Neural progenitor cell (in vitro differentiated cells): ENCODE results near the gene RPS6KA6. TPM values are rescaled to one million over a fixed set of nuclear protein-coding genes. Genes with fewer than 3 reads are reported as not detected.

Source experiments
- DNase-seq: peaks from one replicate; pipeline ENCODE4 v3.0.0-alpha.2; 2016; ENCODE audit warnings: low spot score
- H2AFZ ChIP-seq: fragments of 200-600 bp; sonication (generic); replicated peaks from 2 replicates; pipeline ENCODE4 v1.6.1; 2016; ENCODE audit warnings: antibody characterized with exemption
- H3F3A ChIP-seq: fragments of 200-600 bp; sonication (generic); 2 replicates; pipeline ENCODE4 v1.6.1; 2016; ENCODE audit warnings: antibody characterized with exemption, low read depth
- H3K27ac ChIP-seq: fragments of 200-600 bp; sonication (generic); 2 replicates; pipeline ENCODE4 v1.5.1; 2016; ENCODE audit warnings: mild to moderate bottlenecking
- H3K27me3 ChIP-seq: fragments of 200-600 bp; sonication (generic); 2 replicates; pipeline ENCODE4 v1.6.1; 2016; ENCODE audit warnings: mild to moderate bottlenecking, moderate library complexity
- H3K36me3 ChIP-seq: fragments of 200-600 bp; sonication (generic); 2 replicates; pipeline ENCODE4 v1.5.1; 2016
- H3K4me1 ChIP-seq: fragments of 200-600 bp; sonication (generic); 2 replicates; pipeline ENCODE4 v1.6.1; 2016; ENCODE audit warnings: mixed run types
- H3K4me2 ChIP-seq: fragments of 200-600 bp; sonication (generic); 2 replicates; pipeline ENCODE4 v1.6.1; 2016
- H3K4me3 ChIP-seq: fragments of 200-600 bp; sonication (generic); 2 replicates; pipeline ENCODE4 v1.5.1; 2016
- H3K79me2 ChIP-seq: fragments of 200-600 bp; sonication (generic); 2 replicates; pipeline ENCODE4 v1.6.1; 2016; ENCODE audit warnings: low read depth
- H3K9ac ChIP-seq: fragments of 200-600 bp; sonication (generic); 2 replicates; pipeline ENCODE4 v1.6.1; 2016
- H3K9me3 ChIP-seq: fragments of 200-600 bp; sonication (generic); 2 replicates; pipeline ENCODE4 v1.5.1; 2016; ENCODE audit warnings: low read depth
- H4K20me1 ChIP-seq: fragments of 200-600 bp; sonication (generic); 2 replicates; pipeline ENCODE4 v1.6.1; 2016; ENCODE audit warnings: low read depth
- H3K27ac Mint-ChIP-seq: 3 replicates; pipeline ENCODE4 v1.8.0; 2021; ENCODE audit warnings: mixed read lengths
- H3K27me3 Mint-ChIP-seq: 2 replicates; pipeline ENCODE4 v1.8.0; 2022; ENCODE audit warnings: low read depth, mild to moderate bottlenecking, inconsistent platforms, moderate library complexity, mixed read lengths; ENCODE audit not compliant: insufficient read depth
- H3K36me3 Mint-ChIP-seq: 3 replicates; pipeline ENCODE4 v1.8.0; 2021; ENCODE audit warnings: mixed read lengths
- H3K4me1 Mint-ChIP-seq: 3 replicates; pipeline ENCODE4 v1.8.0; 2021; ENCODE audit warnings: mixed read lengths
- H3K4me3 Mint-ChIP-seq: 3 replicates; pipeline ENCODE4 v1.8.0; 2021; ENCODE audit warnings: mild to moderate bottlenecking, moderate library complexity, mixed read lengths
- H3K9me3 Mint-ChIP-seq: 3 replicates; pipeline ENCODE4 v1.8.0; 2020; ENCODE audit warnings: mixed read lengths
- CTCF ChIP-seq: fragments of 200-600 bp; sonication (generic); IDR thresholded peaks from 2 replicates; pipeline ENCODE4 v1.5.1; 2017; ENCODE audit warnings: antibody characterized with exemption, mild to moderate bottlenecking
- EZH2 ChIP-seq: fragments of 200-600 bp; sonication (generic); IDR thresholded peaks from 2 replicates; pipeline ENCODE4 v1.6.1; 2017; ENCODE audit warnings: antibody characterized with exemption, mild to moderate bottlenecking, moderate library complexity
- EZH2phosphoT487 ChIP-seq: fragments of 200-600 bp; sonication (generic); IDR thresholded peaks from 2 replicates; pipeline ENCODE4 v1.6.1; 2017; ENCODE audit warnings: antibody characterized with exemption
- total RNA-seq: library from RNA; depleted of rRNA; stranded (reverse); fragments of >200 nt; gene quantifications from 2 replicates; pipeline ENCODE4 v1.2.3, GENCODE V29; 2015; ENCODE audit warnings: low replicate concordance

The RPS6KA6 gene
- total RNA-seq: 14.1 and 20.0 TPM in 2 replicates

GRCh38 chrX:84187533-84188319 lies at the start of gene RPS6KA6:
TSS of gene RPS6KA6 (minus strand) at chrX:84188199. CDS start at chrX:84187899, 300 bp downstream.
- peak within 1 kb of the TSS; percentile 68 for H2AFZ ChIP-seq
- peaks cover 6% of the 10 kb centered on the region for H3K27me3 Mint-ChIP-seq
- no peak within 1 kb of the TSS for H3K9ac ChIP-seq
- H3K36me3 Mint-ChIP-seq: no peaks in the 10 kb centered on the region
- TF ChIP-seq EZH2 (no peak), EZH2phosphoT487 (no peak), CTCF (no peak)
- H3K9me3 ChIP-seq: no peaks in the 10 kb centered on the region
- peak within 1 kb of the TSS; percentile 76 for H3K4me2 ChIP-seq
- peak within 1 kb of the TSS; percentile 95 for H3K4me3 Mint-ChIP-seq
- peak within 1 kb of the TSS; percentile 65 for H3K27ac Mint-ChIP-seq
- H3K9me3 Mint-ChIP-seq: no peaks in the 10 kb centered on the region
- no peaks in the 10 kb centered on the region for H3K4me1 ChIP-seq
- H3K36me3 ChIP-seq: no peaks in the 10 kb centered on the region
- H3K4me1 Mint-ChIP-seq: peaks cover 3% of the 10 kb centered on the region
- H3F3A ChIP-seq: no peaks in the 10 kb centered on the region
- H3K27me3 ChIP-seq: no peaks in the 10 kb centered on the region
- H4K20me1 ChIP-seq: no peaks in the 10 kb centered on the region
- peak; percentile 69 for DNase-seq
- peak within 1 kb of the TSS; percentile 55 for H3K4me3 ChIP-seq
- no peak within 1 kb of the TSS for H3K27ac ChIP-seq
- peaks cover 6% of the 10 kb centered on the region for H3K79me2 ChIP-seq

GRCh38 chrX:84224741-84225140 lies 36.7 kb upstream of the RPS6KA6 start:
- H3K4me2 ChIP-seq: no peak overlapping the region
- no peaks in the 10 kb centered on the region for H3K36me3 ChIP-seq
- no peak overlapping the region for H3K9ac ChIP-seq
- no peaks in the 10 kb centered on the region for H3K79me2 ChIP-seq
- H3K4me3 Mint-ChIP-seq: no peak overlapping the region
- no peaks in the 10 kb centered on the region for H4K20me1 ChIP-seq
- H3K27ac Mint-ChIP-seq: no peak overlapping the region
- H3K36me3 Mint-ChIP-seq: no peaks in the 10 kb centered on the region
- no peaks in the 10 kb centered on the region for H3K4me1 ChIP-seq
- no peak overlapping the region for H2AFZ ChIP-seq
- TF ChIP-seq CTCF (no peak), EZH2 (no peak), EZH2phosphoT487 (no peak)
- H3K27ac ChIP-seq: no peak overlapping the region
- H3F3A ChIP-seq: no peaks in the 10 kb centered on the region
- no peaks in the 10 kb centered on the region for H3K4me1 Mint-ChIP-seq
- H3K27me3 ChIP-seq: no peaks in the 10 kb centered on the region
- H3K4me3 ChIP-seq: no peak overlapping the region
- no peaks in the 10 kb centered on the region for H3K9me3 Mint-ChIP-seq
- DNase-seq: no peak
- H3K27me3 Mint-ChIP-seq: no peaks in the 10 kb centered on the region
- H3K9me3 ChIP-seq: peaks cover 4% of the 10 kb centered on the region

GRCh38 chrX:84223261-84223660 lies 35.3 kb upstream of the RPS6KA6 start:
- Histone ChIP-seq H3K27me3 (no peaks in the 10 kb centered on the region), H3K9ac (no peak overlapping the region), H3K4me3 (no peak overlapping the region), H3K9me3 (no peaks in the 10 kb centered on the region), H3K36me3 (no peaks in the 10 kb centered on the region), H3F3A (no peaks in the 10 kb centered on the region), H4K20me1 (no peaks in the 10 kb centered on the region), H2AFZ (no peak overlapping the region), H3K4me2 (no peak overlapping the region), H3K79me2 (no peaks in the 10 kb centered on the region), H3K4me1 (peaks cover 8% of the 10 kb centered on the region), H3K27ac (no peak overlapping the region)
- Mint-ChIP-seq H3K36me3 (no peaks in the 10 kb centered on the region), H3K4me1 (peaks cover 2% of the 10 kb centered on the region), H3K27me3 (no peaks in the 10 kb centered on the region), H3K9me3 (no peaks in the 10 kb centered on the region), H3K27ac (no peak overlapping the region), H3K4me3 (no peak overlapping the region)
- DNase-seq: no peak
- TF ChIP-seq EZH2 (no peak), EZH2phosphoT487 (no peak), CTCF (no peak)
